ENCODE measurements around the gene COL12A1. TPM values are rescaled to one million over a fixed set of nuclear protein-coding genes. Genes with fewer than 3 reads are reported as not detected.

COL12A1 gene
- polyA plus RNA-seq, 1 donor from 2014 or later, result 0.63 TPM

DNA sequence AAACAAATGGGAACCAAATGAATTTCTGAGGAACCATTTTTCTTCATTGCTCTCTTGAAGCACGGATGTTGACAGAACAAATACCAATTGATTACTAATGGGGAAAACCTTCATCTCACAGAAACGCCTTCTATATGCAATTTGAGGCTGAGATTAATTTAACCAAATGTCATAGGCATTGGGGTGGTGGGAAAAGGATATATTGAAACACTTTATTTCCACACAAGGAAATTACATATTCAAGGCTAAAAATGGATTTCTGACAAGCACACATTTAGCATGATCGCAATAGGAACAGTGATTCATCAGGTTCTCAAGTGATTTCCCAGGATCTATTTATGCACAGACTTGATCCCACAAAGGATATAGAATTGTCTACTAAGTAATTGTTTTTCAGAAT is 88.9 kb downstream of the COL12A1 start:
- no peak overlapping the region for H2AFZ ChIP-seq (ENCODE audit: low read depth, low read length)
- TF ChIP-seq SMC3 (conservative IDR thresholded peaks at IDR 0.05; ENCODE audit: poor library complexity), result no peak
- TF ChIP-seq MXI1 (conservative IDR thresholded peaks at IDR 0.05; ENCODE audit: poor library complexity, severe bottlenecking), result no peak
- TF ChIP-seq, protein P1, sequence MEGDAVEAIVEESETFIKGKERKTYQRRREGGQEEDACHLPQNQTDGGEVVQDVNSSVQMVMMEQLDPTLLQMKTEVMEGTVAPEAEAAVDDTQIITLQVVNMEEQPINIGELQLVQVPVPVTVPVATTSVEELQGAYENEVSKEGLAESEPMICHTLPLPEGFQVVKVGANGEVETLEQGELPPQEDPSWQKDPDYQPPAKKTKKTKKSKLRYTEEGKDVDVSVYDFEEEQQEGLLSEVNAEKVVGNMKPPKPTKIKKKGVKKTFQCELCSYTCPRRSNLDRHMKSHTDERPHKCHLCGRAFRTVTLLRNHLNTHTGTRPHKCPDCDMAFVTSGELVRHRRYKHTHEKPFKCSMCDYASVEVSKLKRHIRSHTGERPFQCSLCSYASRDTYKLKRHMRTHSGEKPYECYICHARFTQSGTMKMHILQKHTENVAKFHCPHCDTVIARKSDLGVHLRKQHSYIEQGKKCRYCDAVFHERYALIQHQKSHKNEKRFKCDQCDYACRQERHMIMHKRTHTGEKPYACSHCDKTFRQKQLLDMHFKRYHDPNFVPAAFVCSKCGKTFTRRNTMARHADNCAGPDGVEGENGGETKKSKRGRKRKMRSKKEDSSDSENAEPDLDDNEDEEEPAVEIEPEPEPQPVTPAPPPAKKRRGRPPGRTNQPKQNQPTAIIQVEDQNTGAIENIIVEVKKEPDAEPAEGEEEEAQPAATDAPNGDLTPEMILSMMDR (IDR thresholded peaks at IDR 0.05; ENCODE audit: poor library complexity, severe bottlenecking), result no peak
- no peak for TF ChIP-seq POLR2AphosphoS5 (IDR thresholded peaks at IDR 0.05)
- TF ChIP-seq EP300 (conservative IDR thresholded peaks at IDR 0.05; ENCODE audit: poor library complexity, severe bottlenecking), result no peak
- TF ChIP-seq RAD21 (conservative IDR thresholded peaks at IDR 0.05), result no peak
- TF ChIP-seq TAF1 (IDR thresholded peaks at IDR 0.05; ENCODE audit: low read depth), result no peak
- TF ChIP-seq EZH2 (IDR thresholded peaks at IDR 0.05; ENCODE audit: borderline replicate concordance, insufficient read depth, low read length, poor library complexity, severe bottlenecking), result no peak
- TF ChIP-seq, protein P2, sequence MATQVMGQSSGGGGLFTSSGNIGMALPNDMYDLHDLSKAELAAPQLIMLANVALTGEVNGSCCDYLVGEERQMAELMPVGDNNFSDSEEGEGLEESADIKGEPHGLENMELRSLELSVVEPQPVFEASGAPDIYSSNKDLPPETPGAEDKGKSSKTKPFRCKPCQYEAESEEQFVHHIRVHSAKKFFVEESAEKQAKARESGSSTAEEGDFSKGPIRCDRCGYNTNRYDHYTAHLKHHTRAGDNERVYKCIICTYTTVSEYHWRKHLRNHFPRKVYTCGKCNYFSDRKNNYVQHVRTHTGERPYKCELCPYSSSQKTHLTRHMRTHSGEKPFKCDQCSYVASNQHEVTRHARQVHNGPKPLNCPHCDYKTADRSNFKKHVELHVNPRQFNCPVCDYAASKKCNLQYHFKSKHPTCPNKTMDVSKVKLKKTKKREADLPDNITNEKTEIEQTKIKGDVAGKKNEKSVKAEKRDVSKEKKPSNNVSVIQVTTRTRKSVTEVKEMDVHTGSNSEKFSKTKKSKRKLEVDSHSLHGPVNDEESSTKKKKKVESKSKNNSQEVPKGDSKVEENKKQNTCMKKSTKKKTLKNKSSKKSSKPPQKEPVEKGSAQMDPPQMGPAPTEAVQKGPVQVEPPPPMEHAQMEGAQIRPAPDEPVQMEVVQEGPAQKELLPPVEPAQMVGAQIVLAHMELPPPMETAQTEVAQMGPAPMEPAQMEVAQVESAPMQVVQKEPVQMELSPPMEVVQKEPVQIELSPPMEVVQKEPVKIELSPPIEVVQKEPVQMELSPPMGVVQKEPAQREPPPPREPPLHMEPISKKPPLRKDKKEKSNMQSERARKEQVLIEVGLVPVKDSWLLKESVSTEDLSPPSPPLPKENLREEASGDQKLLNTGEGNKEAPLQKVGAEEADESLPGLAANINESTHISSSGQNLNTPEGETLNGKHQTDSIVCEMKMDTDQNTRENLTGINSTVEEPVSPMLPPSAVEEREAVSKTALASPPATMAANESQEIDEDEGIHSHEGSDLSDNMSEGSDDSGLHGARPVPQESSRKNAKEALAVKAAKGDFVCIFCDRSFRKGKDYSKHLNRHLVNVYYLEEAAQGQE (IDR thresholded peaks at IDR 0.05; ENCODE audit: borderline replicate concordance), result no peak

DNA sequence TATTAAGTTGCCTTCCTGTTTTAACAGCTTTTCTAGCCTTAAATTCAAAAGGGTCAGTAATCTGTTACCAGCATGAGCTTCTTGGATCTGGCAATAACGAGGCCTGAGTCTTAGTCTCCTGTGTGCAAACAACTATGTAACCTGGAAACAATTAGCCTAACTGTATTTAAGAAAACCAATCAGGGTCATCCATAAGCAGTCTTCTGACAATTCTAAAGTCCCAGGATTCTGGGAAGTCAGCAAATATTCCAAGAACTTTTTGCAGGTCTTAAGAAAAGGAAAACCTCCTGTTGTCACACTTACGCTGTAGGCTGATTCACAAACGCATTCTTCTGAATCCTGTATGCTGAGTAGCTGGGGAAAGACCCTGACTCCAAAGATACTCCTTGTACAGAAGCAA is 90.4 kb downstream of the COL12A1 start:
- H3K9ac ChIP-seq (ENCODE audit: low read length), result no peak overlapping the region
- H2AFZ ChIP-seq (ENCODE audit: low read depth, low read length), result no peak overlapping the region
- no peak overlapping the region for H3K4me2 ChIP-seq (ENCODE audit: low read length)
- H3K27me3 ChIP-seq (ENCODE audit: insufficient read depth, low read depth, low read length), result no peaks in the 10 kb centered on the region
- H3K27ac ChIP-seq (ENCODE audit: low read length), result no peak overlapping the region
- H3K79me2 ChIP-seq (replicated peaks; ENCODE audit: insufficient read depth, low read length), result no peaks in the 10 kb centered on the region
- no peaks in the 10 kb centered on the region for H4K20me1 ChIP-seq (ENCODE audit: insufficient read depth)
- H3K9me3 ChIP-seq (ENCODE audit: low read length), result no peaks in the 10 kb centered on the region
- H3F3A ChIP-seq (ENCODE audit: insufficient read depth, low read length, poor library complexity, severe bottlenecking), result no peaks in the 10 kb centered on the region
- H3K36me3 ChIP-seq (ENCODE audit: insufficient read depth, low read length), result no peaks in the 10 kb centered on the region
- H3K4me3 ChIP-seq (ENCODE audit: low read length), result no peak overlapping the region
- TF ChIP-seq EZH2 (IDR thresholded peaks at IDR 0.05; ENCODE audit: borderline replicate concordance, insufficient read depth, low read length, poor library complexity, severe bottlenecking) (no peak), RAD21 (conservative IDR thresholded peaks at IDR 0.05) (no peak), POLR2AphosphoS5 (IDR thresholded peaks at IDR 0.05) (no peak), EP300 (conservative IDR thresholded peaks at IDR 0.05; ENCODE audit: poor library complexity, severe bottlenecking) (no peak), TAF1 (IDR thresholded peaks at IDR 0.05; ENCODE audit: low read depth) (no peak), MXI1 (conservative IDR thresholded peaks at IDR 0.05; ENCODE audit: poor library complexity, severe bottlenecking) (no peak), SMC3 (conservative IDR thresholded peaks at IDR 0.05; ENCODE audit: poor library complexity) (no peak)
- TF ChIP-seq, protein P2 (IDR thresholded peaks at IDR 0.05; ENCODE audit: borderline replicate concordance), result no peak
- TF ChIP-seq, protein P1 (IDR thresholded peaks at IDR 0.05; ENCODE audit: poor library complexity, severe bottlenecking), result no peak
- no peaks in the 10 kb centered on the region for H3K9me2 ChIP-seq (ENCODE audit: insufficient read depth, low read length)

More for the DNA sequence above, 88.9 kb downstream of the COL12A1 start:
- H3F3A ChIP-seq (ENCODE audit: insufficient read depth, low read length, poor library complexity, severe bottlenecking), result no peaks in the 10 kb centered on the region
- H3K79me2 ChIP-seq (replicated peaks; ENCODE audit: insufficient read depth, low read length), result no peaks in the 10 kb centered on the region
- no peaks in the 10 kb centered on the region for H3K36me3 ChIP-seq (ENCODE audit: insufficient read depth, low read length)
- no peak overlapping the region for H3K9ac ChIP-seq (ENCODE audit: low read length)
- H3K9me3 ChIP-seq (ENCODE audit: low read length), result no peaks in the 10 kb centered on the region
- H3K4me2 ChIP-seq (ENCODE audit: low read length), result no peak overlapping the region
- H3K27me3 ChIP-seq (ENCODE audit: insufficient read depth, low read depth, low read length), result no peaks in the 10 kb centered on the region
- H3K9me2 ChIP-seq (ENCODE audit: insufficient read depth, low read length), result no peaks in the 10 kb centered on the region
- no peak overlapping the region for H3K4me3 ChIP-seq (ENCODE audit: low read length)
- H3K27ac ChIP-seq (ENCODE audit: low read length), result no peak overlapping the region
- no peaks in the 10 kb centered on the region for H4K20me1 ChIP-seq (ENCODE audit: insufficient read depth)
